DND-41 (cell line): ENCODE results near the gene LILRB3.

Source experiments
- ATAC-seq: fragments of 200-7000 bp; cut with Tn5 transposase; 3 replicates; pipeline ENCODE4 v1.9.1; 2021; ENCODE audit warnings: low read depth; ENCODE audit not compliant: insufficient read depth
- DNase-seq: peaks from one replicate; pipeline ENCODE4 v3.0.0-alpha.2; 2020
- H2AFZ ChIP-seq: 2 replicates; pipeline ENCODE4 v1.6.0; 2012; ENCODE audit warnings: low read depth, low read length
- H3K27ac ChIP-seq: 2 replicates; pipeline ENCODE4 v1.5.1; 2012; ENCODE audit warnings: low read length, inconsistent platforms
- H3K27me3 ChIP-seq: fragments of 200-600 bp; sonication (generic); 2 replicates; pipeline ENCODE4 v1.6.0; 2012; ENCODE audit warnings: low read length, mild to moderate bottlenecking, inconsistent platforms; ENCODE audit not compliant: insufficient read depth, poor library complexity
- H3K36me3 ChIP-seq: 2 replicates; pipeline ENCODE4 v1.5.1; 2012; ENCODE audit warnings: low read length, inconsistent platforms; ENCODE audit not compliant: insufficient read depth
- H3K4me1 ChIP-seq: 2 replicates; pipeline ENCODE4 v1.5.1; 2012; ENCODE audit warnings: mild to moderate bottlenecking, low read length; ENCODE audit not compliant: insufficient read depth
- H3K4me2 ChIP-seq: 2 replicates; pipeline ENCODE4 v1.6.0; 2012; ENCODE audit warnings: mild to moderate bottlenecking, moderate library complexity, low read length, inconsistent platforms; ENCODE audit not compliant: insufficient read depth
- H3K4me3 ChIP-seq, 2 experiments: fragments of 200-600 bp in 1 of 2; shearing (Covaris generic) in 1 of 2; 2 replicates each; pipeline ENCODE4 v1.5.1; 2012 to 2016; ENCODE audit warnings: inconsistent platforms in 2 of 2, low read length in 2 of 2, mild to moderate bottlenecking in 2 of 2, low read depth in 1 of 2, moderate library complexity in 1 of 2
- H3K79me2 ChIP-seq: 2 replicates; pipeline ENCODE4 v1.6.0; 2012; ENCODE audit warnings: low read length, inconsistent platforms; ENCODE audit not compliant: insufficient read depth
- H3K9ac ChIP-seq: 2 replicates; pipeline ENCODE4 v1.6.0; 2012; ENCODE audit warnings: low read depth, mild to moderate bottlenecking, inconsistent platforms, low read length, moderate library complexity
- H3K9me3 ChIP-seq: 2 replicates; pipeline ENCODE4 v1.5.1; 2012; ENCODE audit warnings: low read length, moderate library complexity, mild to moderate bottlenecking, inconsistent platforms; ENCODE audit not compliant: insufficient read depth, severe bottlenecking
- H4K20me1 ChIP-seq: 2 replicates; pipeline ENCODE4 v1.6.0; 2012; ENCODE audit warnings: low read length; ENCODE audit not compliant: insufficient read depth
- CTCF ChIP-seq: IDR thresholded peaks from 2 replicates; pipeline ENCODE4 v1.5.1; 2012; ENCODE audit warnings: borderline replicate concordance, low read length, moderate library complexity, mild to moderate bottlenecking; ENCODE audit not compliant: poor library complexity, severe bottlenecking; ENCODE audit errors: extremely low read depth
- EZH2 ChIP-seq: IDR thresholded peaks from 3 replicates; pipeline ENCODE4 v1.6.1; 2012; ENCODE audit warnings: borderline replicate concordance, low read depth, mild to moderate bottlenecking, moderate library complexity, low read length, inconsistent platforms; ENCODE audit not compliant: severe bottlenecking

LILRB3 gene

DNA sequence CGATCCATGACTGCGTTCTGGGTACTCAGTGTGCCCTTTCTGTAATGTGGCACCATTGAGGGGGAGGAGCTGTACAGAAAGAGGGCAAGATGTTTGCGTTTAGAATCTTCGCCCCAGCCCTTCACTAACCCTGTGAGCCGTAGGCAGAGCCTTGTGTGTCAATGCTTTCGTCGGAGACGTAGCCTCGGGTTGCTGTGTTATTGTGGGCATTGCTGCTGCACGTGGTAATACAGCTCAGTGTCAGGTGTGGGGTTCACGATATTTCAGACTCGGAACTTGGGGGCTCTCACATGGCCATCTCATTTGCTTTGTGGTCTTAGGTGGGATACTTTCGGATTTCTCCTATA, 16.0 kb downstream of the LILRB3 start:
- H3K9me3 ChIP-seq, result no peaks in the 10 kb centered on the region
- no peaks in the 10 kb centered on the region for H3K27me3 ChIP-seq
- H4K20me1 ChIP-seq, result peaks cover 94% of the 10 kb centered on the region
- ATAC-seq, result no peak
- H2AFZ ChIP-seq, result no peak overlapping the region
- no peak overlapping the region for H3K9ac ChIP-seq
- DNase-seq, result no peak
- H3K4me3 ChIP-seq, result no peak overlapping the region
- H3K27ac ChIP-seq, result no peak overlapping the region
- TF ChIP-seq EZH2 (no peak), CTCF (no peak)
- peaks cover 47% of the 10 kb centered on the region for H3K4me1 ChIP-seq
- H3K36me3 ChIP-seq, result peaks cover 90% of the 10 kb centered on the region
- H3K79me2 ChIP-seq, result peaks cover 75% of the 10 kb centered on the region
- peak overlapping the region; percentile 31; the same call in 1 of the 2 replicates for H3K4me2 ChIP-seq

- no peak for DNase-seq
- H3K4me3 ChIP-seq, result no peak overlapping the region
- H3K9ac ChIP-seq, result no peak overlapping the region
- H3K36me3 ChIP-seq, result peaks cover 95% of the 10 kb centered on the region
- peaks cover 98% of the 10 kb centered on the region for H4K20me1 ChIP-seq
- H3K4me2 ChIP-seq, result peak overlapping the region; percentile 31; the same call in 1 of the 2 replicates
- TF ChIP-seq EZH2, result no peak
- no peak for TF ChIP-seq CTCF
- no peaks in the 10 kb centered on the region for H3K9me3 ChIP-seq
- H3K27me3 ChIP-seq, result no peaks in the 10 kb centered on the region
- ATAC-seq, result no peak
- no peak overlapping the region for H2AFZ ChIP-seq
- H3K4me1 ChIP-seq, result peaks cover 52% of the 10 kb centered on the region
- no peak overlapping the region for H3K27ac ChIP-seq
- H3K79me2 ChIP-seq, result peaks cover 81% of the 10 kb centered on the region
These were observed 16.6 kb downstream of the LILRB3 start for GRCh38 chr19:54206030-54206830.

DNA sequence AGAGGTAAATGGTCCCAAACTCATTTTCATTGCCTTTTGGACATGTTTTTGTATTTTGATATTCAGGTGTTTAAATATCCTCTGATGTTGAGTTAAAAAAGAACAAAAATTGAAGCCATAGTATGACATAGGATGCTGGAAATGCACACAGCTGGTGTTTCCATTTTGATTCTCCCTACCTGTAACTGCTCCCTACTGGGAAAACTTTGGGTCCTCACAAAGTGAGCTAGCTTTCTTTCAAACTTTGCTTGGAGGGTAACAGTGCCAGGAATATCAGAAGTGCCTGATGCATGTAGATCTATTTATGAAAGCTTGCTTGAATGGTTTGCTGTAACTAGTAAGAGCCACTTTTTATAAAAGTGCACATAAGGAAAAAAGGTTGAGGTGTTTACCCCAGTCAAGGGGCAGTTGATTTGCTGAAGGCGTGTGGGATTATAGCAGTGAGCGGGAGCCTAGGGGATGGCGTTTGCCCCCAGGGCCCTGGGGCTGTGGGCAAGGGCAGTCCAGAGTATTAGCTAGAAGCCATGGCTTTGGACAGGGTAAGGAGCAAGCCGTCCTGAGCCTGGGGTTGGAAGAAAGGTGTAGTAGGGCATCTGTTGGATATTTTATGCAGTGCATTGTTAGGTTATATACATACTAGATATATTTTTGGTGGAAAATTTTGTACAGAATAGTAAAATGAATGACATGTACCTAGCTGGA, 17.9 kb downstream of the LILRB3 start:
- Histone ChIP-seq H3K36me3 (peaks cover 88% of the 10 kb centered on the region), H3K4me1 (peaks cover 56% of the 10 kb centered on the region), H3K4me3 (peak overlapping the region in 1 of 2 experiments; percentile 12; a peak in 1 of 4 replicates), H4K20me1 (peaks cover 89% of the 10 kb centered on the region), H3K79me2 (peaks cover 92% of the 10 kb centered on the region), H3K9me3 (no peaks in the 10 kb centered on the region), H3K27me3 (no peaks in the 10 kb centered on the region), H3K4me2 (peak overlapping the region; percentile 81; the same call in 1 of the 2 replicates), H2AFZ (no peak overlapping the region), H3K27ac (no peak overlapping the region), H3K9ac (no peak overlapping the region)
- TF ChIP-seq CTCF, result no peak
- no peak for TF ChIP-seq EZH2
- ATAC-seq (no peak), DNase-seq (no peak)
